Hepatocyte (in vitro differentiated cells): ENCODE measurements around the gene PRDM5. TPM values are rescaled to one million over a fixed set of nuclear protein-coding genes. Genes with fewer than 3 reads are reported as not detected.

ENCODE experiments used
- DNase-seq: peaks from one replicate; pipeline ENCODE4 v3.0.0-alpha.2; 2016; ENCODE audit warnings: low spot score
- H2AFZ ChIP-seq: fragments of 200-600 bp; sonication (generic); 2 replicates; pipeline ENCODE4 v1.6.0; 2016; ENCODE audit warnings: antibody characterized with exemption, mild to moderate bottlenecking
- H3K27ac ChIP-seq: fragments of 200-600 bp; sonication (generic); 2 replicates; pipeline ENCODE4 v1.5.1; 2016; ENCODE audit warnings: mild to moderate bottlenecking
- H3K27me3 ChIP-seq: fragments of 200-600 bp; sonication (generic); 2 replicates; pipeline ENCODE4 v1.6.1; 2016
- H3K36me3 ChIP-seq: fragments of 200-600 bp; sonication (generic); replicated peaks from 2 replicates; pipeline ENCODE4 v1.5.1; 2016; ENCODE audit warnings: low read depth; ENCODE audit not compliant: insufficient read depth
- H3K4me1 ChIP-seq: fragments of 200-600 bp; sonication (generic); 2 replicates; pipeline ENCODE4 v1.5.1; 2016; ENCODE audit warnings: mild to moderate bottlenecking, moderate library complexity; ENCODE audit not compliant: insufficient read depth
- H3K4me2 ChIP-seq: fragments of 200-600 bp; sonication (generic); 2 replicates; pipeline ENCODE4 v1.6.0; 2016
- H3K4me3 ChIP-seq: fragments of 200-600 bp; sonication (generic); 2 replicates; pipeline ENCODE4 v1.5.1; 2016; ENCODE audit warnings: mild to moderate bottlenecking
- H3K79me2 ChIP-seq: fragments of 200-600 bp; sonication (generic); 2 replicates; pipeline ENCODE4 v1.6.0; 2017; ENCODE audit warnings: mild to moderate bottlenecking
- H3K9me2 ChIP-seq: fragments of 200-600 bp; sonication (generic); replicated peaks from 2 replicates; pipeline ENCODE4 v1.6.0; 2017; ENCODE audit warnings: mild to moderate bottlenecking; ENCODE audit not compliant: insufficient read depth
- H3K9me3 ChIP-seq: fragments of 200-600 bp; sonication (generic); 2 replicates; pipeline ENCODE4 v1.5.1; 2016; ENCODE audit warnings: low read depth, mild to moderate bottlenecking
- H4K20me1 ChIP-seq: fragments of 200-600 bp; sonication (generic); 2 replicates; pipeline ENCODE4 v1.6.0; 2016; ENCODE audit warnings: mild to moderate bottlenecking; ENCODE audit not compliant: insufficient read depth, poor library complexity, severe bottlenecking
- CTCF ChIP-seq: fragments of 200-600 bp; sonication (generic); IDR thresholded peaks from 2 replicates; pipeline ENCODE4 v1.5.1; 2016; ENCODE audit warnings: antibody characterized with exemption, mild to moderate bottlenecking; ENCODE audit not compliant: poor library complexity
- EZH2 ChIP-seq: fragments of 200-600 bp; sonication (generic); IDR thresholded peaks from 2 replicates; pipeline ENCODE4 v1.6.1; 2016; ENCODE audit warnings: antibody characterized with exemption, mild to moderate bottlenecking, borderline replicate concordance
- EZH2phosphoT487 ChIP-seq: fragments of 200-600 bp; sonication (generic); IDR thresholded peaks from one replicate; pipeline ENCODE4 v1.6.1; 2018; ENCODE audit warnings: antibody characterized with exemption, mild to moderate bottlenecking, low read depth, moderate library complexity; ENCODE audit not compliant: unreplicated experiment, severe bottlenecking
- WGBS: methylation state at CpG from one replicate; pipeline ENCODE4 v1.1.6; 2016; ENCODE audit warnings: low lambda C conversion rate; ENCODE audit errors: missing lambda C conversion rate; 5-methylcytosine and 5-hydroxymethylcytosine counted together
- polyA plus RNA-seq: library from polyadenylated mRNA; unstranded; fragments of >200 nt; fragmentation: Nextera tagmentation; extraction: Ambion mirVana; gene quantifications from 2 replicates; pipeline ENCODE4 v1.2.1, GENCODE V29; 2016
- total RNA-seq: library from RNA; depleted of rRNA; stranded (reverse); fragments of >200 nt; gene quantifications from 2 replicates; pipeline ENCODE4 v1.2.3, GENCODE V29; 2014

Gene PRDM5
- total and polyA plus RNA-seq, 2 experiments from 2014 or later, result 4.2 to 21.2 TPM

DNA sequence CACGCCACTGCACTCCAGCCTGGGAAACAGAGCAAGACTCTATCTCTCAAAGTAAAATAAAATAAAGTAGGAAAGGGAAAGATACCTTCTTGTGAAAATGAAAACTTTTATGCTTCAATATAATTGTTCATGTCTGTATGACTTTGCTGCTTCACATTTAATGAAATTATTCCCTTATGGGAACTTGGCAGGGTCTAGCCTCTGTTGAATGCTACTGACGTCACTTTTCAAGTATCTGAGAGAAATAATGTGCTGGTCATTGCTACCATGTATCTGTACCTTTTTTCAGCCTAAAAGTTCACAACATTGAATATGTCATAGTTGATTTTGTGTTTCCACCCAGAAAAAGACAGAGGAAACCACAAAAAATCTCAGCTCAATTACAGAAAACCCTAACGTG lies 65.2 kb downstream of the PRDM5 start:
- Histone ChIP-seq H3K4me3 (no peak overlapping the region), H4K20me1 (no peaks in the 10 kb centered on the region), H3K9me3 (no peaks in the 10 kb centered on the region), H3K9me2 (no peaks in the 10 kb centered on the region), H3K27me3 (no peaks in the 10 kb centered on the region), H3K27ac (no peak overlapping the region), H3K79me2 (no peaks in the 10 kb centered on the region), H2AFZ (no peak overlapping the region), H3K4me2 (no peak overlapping the region), H3K36me3 (no peaks in the 10 kb centered on the region), H3K4me1 (no peaks in the 10 kb centered on the region)
- DNase-seq, result no peak
- TF ChIP-seq EZH2 (no peak), CTCF (no peak), EZH2phosphoT487 (no peak)
- WGBS, result 90% methylated on average over 3 of the region's 3 CpGs

DNA sequence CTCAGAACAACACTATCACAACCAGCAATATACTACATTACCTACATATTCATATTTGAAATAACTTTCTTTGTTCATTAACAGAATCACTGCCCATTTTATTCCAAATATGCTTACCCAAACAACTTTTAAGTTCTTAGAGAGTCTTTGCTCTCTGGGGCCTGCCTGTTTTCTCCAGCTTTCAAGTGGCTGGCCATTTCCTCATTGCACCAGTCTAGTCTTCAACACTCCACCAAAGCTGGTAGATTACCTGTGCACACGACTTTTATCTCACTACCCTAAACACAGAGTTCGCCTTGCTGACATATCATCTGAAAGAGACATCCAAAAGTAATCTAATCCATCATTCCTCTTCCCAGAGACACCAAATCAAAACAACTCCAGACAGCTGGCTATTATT lies 66.2 kb downstream of the PRDM5 start:
- Histone ChIP-seq H3K27me3 (no peaks in the 10 kb centered on the region), H3K79me2 (no peaks in the 10 kb centered on the region), H2AFZ (no peak overlapping the region), H3K27ac (no peak overlapping the region), H3K36me3 (no peaks in the 10 kb centered on the region), H3K4me1 (no peaks in the 10 kb centered on the region), H3K9me3 (no peaks in the 10 kb centered on the region), H4K20me1 (no peaks in the 10 kb centered on the region), H3K4me2 (no peak overlapping the region), H3K9me2 (no peaks in the 10 kb centered on the region), H3K4me3 (no peak overlapping the region)
- DNase-seq, result no peak
- WGBS, result 59% methylated on average over 2 of the region's 2 CpGs
- TF ChIP-seq EZH2phosphoT487 (no peak), CTCF (no peak), EZH2 (no peak)

DNA sequence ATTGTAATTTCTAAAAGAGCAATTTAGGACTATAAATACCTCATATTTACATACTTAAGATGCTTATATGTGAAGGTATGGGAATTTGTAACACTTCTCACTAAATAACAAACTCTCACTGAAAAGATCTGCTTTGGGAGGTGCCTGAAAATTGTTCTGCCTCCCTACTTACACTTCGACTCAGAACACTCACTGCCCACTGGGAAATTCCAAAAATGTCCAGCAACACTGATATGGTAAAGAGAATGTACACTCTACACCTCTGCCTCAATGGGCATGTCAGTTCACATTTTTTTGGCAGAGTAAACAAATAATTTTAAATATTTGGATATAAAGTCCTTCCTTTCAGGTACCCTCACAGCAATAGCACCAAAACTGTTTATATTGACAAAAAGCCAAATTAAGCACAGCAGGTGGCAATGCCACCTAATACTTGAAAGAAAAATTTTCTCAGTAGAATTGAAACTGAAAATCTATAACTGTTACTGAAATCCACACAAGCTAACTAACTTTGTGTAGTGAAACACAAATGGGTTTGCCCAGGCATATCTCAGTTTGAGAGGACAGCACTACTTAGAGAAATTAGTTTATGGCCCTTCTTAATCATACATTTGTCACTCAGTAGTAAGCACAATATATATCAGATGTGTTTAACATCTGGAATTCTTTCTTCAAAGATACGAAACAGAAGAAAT lies 67.1 kb downstream of the PRDM5 start:
- DNase-seq, result no peak
- WGBS, result 79% methylated on average over 2 of the region's 2 CpGs
- Histone ChIP-seq H3K27me3 (no peaks in the 10 kb centered on the region), H3K79me2 (no peaks in the 10 kb centered on the region), H3K9me3 (no peaks in the 10 kb centered on the region), H4K20me1 (no peaks in the 10 kb centered on the region), H3K4me1 (no peaks in the 10 kb centered on the region), H3K36me3 (no peaks in the 10 kb centered on the region), H3K27ac (no peak overlapping the region), H3K9me2 (no peaks in the 10 kb centered on the region), H3K4me2 (no peak overlapping the region), H2AFZ (no peak overlapping the region), H3K4me3 (no peak overlapping the region)
- TF ChIP-seq EZH2phosphoT487, result no peak
- TF ChIP-seq CTCF, result no peak
- no peak for TF ChIP-seq EZH2
